ENCODE data around the gene DOK6. TPM values are rescaled to one million over a fixed set of nuclear protein-coding genes. Genes with fewer than 3 reads are reported as not detected.
A peak's percentile ranks its signal among the peaks of the same experiment; 100 is the strongest.
"Not testable (repeated sequence)": the region's sequence is repeated elsewhere in the genome, so short reads cannot be mapped to it uniquely, and the experiment has no call there.

The DOK6 gene
- total and polyA plus RNA-seq, 2 of the 13 experiments (the other 11 are each of a cell fraction or from before 2014, with no cell fraction given): 17.0 to 17.2 TPM

GRCh38 chr18:69359768-69360167 lies 40.9 kb upstream of the DOK6 start:
- H3K27ac ChIP-seq (ENCODE audit: extremely low read length, insufficient read depth, low read length): peak overlapping the region; percentile 96
- peaks cover 76% of the 10 kb centered on the region for H3K4me1 ChIP-seq (ENCODE audit: insufficient read depth, low read length)
- BruUV-seq (replicated peaks); CTCF ChIA-PET (ENCODE audit: low intra/inter-chr PET ratio, low total read pairs); DNase-seq (ENCODE audit: low spot score); H3K36me3 ChIP-seq (replicated peaks in 1 of 2; ENCODE audit: control insufficient read depth in 1 of 2, insufficient read depth in 2 of 2, low read length in 2 of 2); POLR2A ChIA-PET; H4K20me1 ChIP-seq (ENCODE audit: insufficient read depth, low read length); H3K4me2 ChIP-seq (ENCODE audit: low read depth, low read length); H2AFZ ChIP-seq (ENCODE audit: low read length); FAIRE-seq; ATAC-seq; H3K4me3 ChIP-seq (replicated peaks in 1 of 3; ENCODE audit: insufficient read depth in 1 of 3, low read depth in 2 of 3, low read length in 3 of 3); H3K79me2 ChIP-seq (ENCODE audit: insufficient read depth, low read length); H3K27me3 ChIP-seq (ENCODE audit: control insufficient read depth in 1 of 2, insufficient read depth in 2 of 2, low read length in 2 of 2); H3K9ac ChIP-seq (ENCODE audit: insufficient read depth, low read depth, low read length): not testable (repeated sequence)
- in situ Hi-C loops (cut with HindIII; ENCODE audit: extremely low pct_ligation_motif_present, low pct_unique_long_range_greater_than_20kb): loop anchor here (25.0 kb wide), 1 partner anchor 403 kb away; no protein-coding TSS in a partner anchor
- TF ChIP-seq SETDB1 (CRISPR knock-in tag; IDR thresholded peaks at IDR 0.05; ENCODE audit: borderline replicate concordance): peak; percentile 85; the same call in 1 of the 2 replicates
- TF ChIP-seq CHD4 (IDR thresholded peaks at IDR 0.05; ENCODE audit: borderline replicate concordance, low read length): 0 out of 2 replicates have a peak, but pooled peaks have one; percentile 50
- WGBS (ENCODE audit: low lambda C conversion rate): 96% methylated on average over 1 of the region's 1 CpG
- intact Hi-C loops (cut with micrococcal nuclease; ENCODE audit: unreplicated experiment): loop anchor here (2.0 kb wide), 1 partner anchor 41 kb away; the partner anchor contains the start of gene DOK6
- H3K9me3 ChIP-seq (ENCODE audit: low read length): peaks cover 17% of the 10 kb centered on the region

DNA sequence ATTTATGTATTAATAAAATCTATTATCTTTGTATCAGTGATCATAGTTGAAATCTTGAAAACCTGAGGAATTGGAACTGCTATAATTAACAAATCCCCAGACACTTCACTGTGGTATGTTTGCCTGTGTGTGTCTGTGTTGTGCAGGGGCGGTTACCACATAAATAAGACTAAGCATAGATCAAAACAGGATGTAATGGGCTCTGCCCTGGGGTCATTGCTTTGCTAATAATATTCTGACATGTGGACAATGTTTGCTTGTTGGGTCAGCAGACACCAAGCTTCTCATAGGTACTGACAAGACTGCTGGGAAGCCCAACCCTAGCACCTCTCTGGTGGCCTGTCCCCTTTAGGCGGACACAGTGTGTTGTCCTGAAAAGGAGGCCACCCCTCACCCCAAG lies 35.8 kb upstream of the DOK6 start:
- H3K79me2 ChIP-seq (ENCODE audit: insufficient read depth, low read length): no peaks in the 10 kb centered on the region
- peaks cover 62% of the 10 kb centered on the region for H3K4me1 ChIP-seq (ENCODE audit: insufficient read depth, low read length)
- H4K20me1 ChIP-seq (ENCODE audit: insufficient read depth, low read length): no peaks in the 10 kb centered on the region
- no peak overlapping the region for H2AFZ ChIP-seq (ENCODE audit: low read length)
- H3K4me2 ChIP-seq (ENCODE audit: low read depth, low read length): no peak overlapping the region
- DNase-seq (ENCODE audit: low spot score) (peak; percentile 33), FAIRE-seq (no peak), ATAC-seq (peak; percentile 43; the same call in 2 of the 3 replicates)
- H3K36me3 ChIP-seq (replicated peaks in 1 of 2; ENCODE audit: control insufficient read depth in 1 of 2, insufficient read depth in 2 of 2, low read length in 2 of 2): no peaks in the 10 kb centered on the region
- 83% methylated on average over 2 of the region's 2 CpGs for WGBS (ENCODE audit: low lambda C conversion rate)
- H3K27ac ChIP-seq (ENCODE audit: extremely low read length, insufficient read depth, low read length): no peak overlapping the region
- intact Hi-C loops (cut with micrococcal nuclease; ENCODE audit: unreplicated experiment): no loop called here
- in situ Hi-C loops (cut with HindIII; ENCODE audit: extremely low pct_ligation_motif_present, low pct_unique_long_range_greater_than_20kb): loop anchor here (25.0 kb wide), 1 partner anchor 397 kb away; no protein-coding TSS in a partner anchor
- no peak overlapping the region for H3K9ac ChIP-seq (ENCODE audit: insufficient read depth, low read depth, low read length)
- no peak overlapping the region for H3K4me3 ChIP-seq (replicated peaks in 1 of 3; ENCODE audit: insufficient read depth in 1 of 3, low read depth in 2 of 3, low read length in 3 of 3)
- TF ChIP-seq RFX3 (CRISPR knock-in tag; IDR thresholded peaks at IDR 0.05) (no peak), SAP130 (CRISPR knock-in tag; IDR thresholded peaks at IDR 0.05; ENCODE audit: low read depth) (peak; percentile 15; the same call in 1 of the 2 replicates), FOXP1 (IDR thresholded peaks at IDR 0.05) (no peak), FOXP1 (CRISPR knock-in tag; IDR thresholded peaks at IDR 0.05) (peak; percentile 34), RARA (CRISPR knock-in tag; IDR thresholded peaks at IDR 0.05) (peak; percentile 64), ARID5B (CRISPR knock-in tag; IDR thresholded peaks at IDR 0.05) (0 out of 2 replicates have a peak, but pooled peaks have one; percentile 14)
- ChIA-PET CTCF (ENCODE audit: low intra/inter-chr PET ratio, low total read pairs) (no interaction called here), POLR2A (no interaction called here)
- H3K27me3 ChIP-seq (ENCODE audit: control insufficient read depth in 1 of 2, insufficient read depth in 2 of 2, low read length in 2 of 2): no peaks in the 10 kb centered on the region
- BruUV-seq (replicated peaks): no TSS peak
- peaks cover 11% of the 10 kb centered on the region for H3K9me3 ChIP-seq (ENCODE audit: low read length)
